NCI-H128 (cell line): ENCODE data around the gene SERPINF2.
"Not testable (repeated sequence)": the region's sequence is repeated elsewhere in the genome, so short reads cannot be mapped to it uniquely, and the experiment has no call there.

Source experiments
- DNase-seq: peaks from one replicate; lab custom pipeline; 2025; ENCODE audit not compliant: unreplicated experiment; lab: John Stamatoyannopoulos, UW

Gene SERPINF2

DNA sequence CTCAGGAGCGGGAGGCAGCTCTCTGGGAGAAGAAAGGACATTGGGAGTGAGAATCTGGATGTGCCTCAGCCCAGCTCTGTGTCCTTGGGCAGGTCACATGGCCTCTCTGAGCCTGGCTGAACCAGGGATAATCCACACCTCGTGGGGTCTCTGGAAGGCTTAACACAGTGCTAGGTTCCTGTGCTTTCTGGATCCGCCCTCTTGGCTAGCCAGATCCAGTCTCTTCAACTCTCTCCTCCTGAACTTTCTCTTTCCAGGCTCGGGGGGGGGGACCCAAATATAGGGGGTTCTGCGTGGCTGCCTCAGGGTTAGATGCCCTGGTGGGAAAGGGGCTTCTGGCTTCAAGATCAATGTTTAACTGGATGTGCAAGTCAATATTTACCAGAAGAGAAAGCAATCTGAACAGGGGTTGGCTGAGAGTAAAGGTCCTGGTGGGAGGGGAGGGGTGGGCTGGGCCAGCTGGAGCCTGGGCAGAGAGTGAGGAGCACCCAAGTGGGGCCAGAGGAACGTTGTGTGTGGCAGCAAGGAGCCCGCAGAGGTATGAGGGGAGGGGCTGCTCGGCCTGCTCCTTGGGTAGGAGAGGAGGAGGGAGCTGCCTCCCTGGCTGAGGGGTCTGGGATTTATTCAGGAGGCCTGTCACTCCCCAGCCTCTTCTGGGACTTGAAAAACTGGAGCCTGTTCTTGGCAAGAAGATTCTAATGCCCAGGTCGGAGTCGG lies at the start of gene SERPINF2:
Gene SERPINF2, plus strand, starts transcription at position 501 of the 717 bp plus-strand sequence. CDS start 2,125 bp downstream, outside the sequence.
- no peak for DNase-seq

DNA sequence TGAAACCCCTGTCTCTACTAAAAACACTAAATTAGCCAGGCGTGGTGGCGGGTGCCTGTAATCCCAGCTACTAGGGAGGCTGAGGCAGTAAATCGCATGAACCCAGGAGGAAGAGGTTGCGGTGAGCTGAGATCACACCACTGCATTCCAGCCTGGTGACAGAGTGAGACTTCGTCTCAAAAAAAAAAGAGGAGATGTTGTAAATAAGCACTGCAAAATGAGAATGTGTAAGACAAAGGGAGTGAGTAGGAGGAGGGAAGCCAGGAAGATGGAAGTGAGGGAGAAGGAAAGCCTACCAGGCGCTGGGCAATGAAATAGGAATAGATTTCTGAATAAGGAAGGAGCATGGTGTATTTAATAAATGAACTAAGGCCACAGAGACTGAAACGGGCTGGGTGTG lies 49.3 kb upstream of the SERPINF2 start:
- DNase-seq: no peak

DNA sequence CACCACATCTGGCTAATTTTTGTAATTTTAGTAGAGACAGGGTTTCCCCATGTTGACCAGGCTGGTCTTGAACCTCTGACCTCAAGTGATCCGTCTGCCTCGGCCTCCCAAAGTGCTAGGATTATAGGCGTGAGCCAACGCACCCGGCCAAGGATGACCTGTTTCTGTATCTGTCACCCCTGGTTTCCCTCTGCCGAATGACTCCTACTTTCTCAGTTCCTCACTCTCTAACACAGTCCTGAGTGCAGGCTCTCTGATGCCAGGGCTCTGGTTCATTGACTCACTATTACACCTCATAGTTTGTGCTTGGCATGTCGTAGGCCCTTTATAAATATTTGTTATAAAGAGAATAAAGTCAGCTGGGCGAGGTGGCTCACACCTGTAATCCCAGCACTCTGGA lies 47.3 kb upstream of the SERPINF2 start:
- DNase-seq: no peak

DNA sequence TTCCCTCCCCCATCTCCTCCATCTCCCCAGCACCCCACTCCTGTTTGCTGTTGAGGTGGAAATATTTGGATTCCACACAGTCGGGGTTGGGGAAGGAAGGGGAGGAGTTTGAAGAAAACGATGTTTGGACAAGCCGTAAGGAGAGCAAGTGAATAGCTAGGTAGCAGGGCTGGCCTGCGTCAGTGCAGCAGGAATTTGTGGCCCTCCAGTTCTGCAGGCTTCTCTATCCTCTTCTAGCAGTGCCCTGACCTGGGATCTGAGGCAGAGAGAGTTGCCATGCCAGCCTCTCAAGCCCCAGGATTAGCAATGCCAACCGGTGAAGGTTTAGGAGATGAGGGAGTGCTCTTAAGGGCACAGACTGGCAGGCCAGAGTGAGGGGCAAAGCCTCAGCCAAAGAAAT lies 45.0 kb upstream of the SERPINF2 start:
- no peak for DNase-seq

DNA sequence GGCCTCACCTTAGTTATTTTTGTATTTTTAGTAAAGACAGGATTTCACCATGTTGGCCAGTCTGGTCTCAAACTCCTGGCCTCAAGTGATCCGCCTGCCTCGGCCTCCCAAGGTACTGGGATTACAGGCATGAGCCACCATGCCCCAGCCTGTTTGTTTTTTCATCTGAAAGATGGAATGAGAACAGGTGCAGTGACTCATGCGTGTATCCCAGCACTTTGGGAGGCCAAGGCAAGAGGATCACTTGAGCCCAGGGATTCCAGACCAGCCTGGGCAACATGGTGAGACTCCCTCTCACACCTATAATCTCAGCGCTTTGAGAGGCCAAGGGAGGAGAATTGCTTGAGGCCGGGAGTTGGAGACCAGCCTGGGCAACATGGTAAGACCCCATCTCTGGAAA lies 42.8 kb upstream of the SERPINF2 start:
- not testable (repeated sequence) for DNase-seq

DNA sequence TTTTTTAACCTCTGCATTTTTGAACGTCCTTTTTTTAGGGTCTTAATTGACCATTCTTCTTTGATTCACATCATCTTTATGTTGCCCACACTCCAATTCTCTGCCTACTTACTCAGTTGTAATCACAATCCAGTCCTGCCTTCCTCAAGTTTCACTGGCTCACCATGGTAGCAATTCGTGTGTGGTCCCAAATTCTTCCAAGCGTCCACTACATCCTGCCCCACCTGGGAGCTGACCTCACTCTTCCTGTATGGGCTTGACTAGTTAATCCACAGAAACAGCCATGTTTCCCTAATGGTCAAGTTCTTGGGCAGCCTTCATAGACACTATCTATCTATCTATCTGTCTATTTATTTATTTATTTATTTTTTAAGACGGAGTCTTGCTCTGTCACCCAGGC lies 39.6 kb upstream of the SERPINF2 start:
- no peak for DNase-seq

DNA sequence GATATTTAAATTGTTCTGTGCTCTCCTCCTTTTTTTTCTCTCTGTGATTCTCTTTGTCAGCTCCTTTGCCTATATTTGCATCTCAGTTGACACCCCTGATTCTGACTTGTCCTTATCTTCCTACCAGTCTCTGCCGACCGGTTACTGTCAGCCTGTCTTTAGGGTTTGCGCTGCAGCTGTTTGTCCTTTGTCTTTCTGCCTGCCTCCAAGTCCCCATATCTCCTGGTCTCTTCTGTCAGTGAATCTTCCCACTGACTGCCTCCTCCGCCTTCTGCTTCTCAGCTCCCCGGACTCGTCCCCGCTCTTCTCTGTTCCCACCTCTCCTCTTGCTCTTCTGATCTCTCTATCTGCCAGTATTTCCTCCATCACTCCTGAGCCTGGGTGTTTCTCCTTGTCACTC lies 37.7 kb upstream of the SERPINF2 start:
- no peak for DNase-seq

DNA sequence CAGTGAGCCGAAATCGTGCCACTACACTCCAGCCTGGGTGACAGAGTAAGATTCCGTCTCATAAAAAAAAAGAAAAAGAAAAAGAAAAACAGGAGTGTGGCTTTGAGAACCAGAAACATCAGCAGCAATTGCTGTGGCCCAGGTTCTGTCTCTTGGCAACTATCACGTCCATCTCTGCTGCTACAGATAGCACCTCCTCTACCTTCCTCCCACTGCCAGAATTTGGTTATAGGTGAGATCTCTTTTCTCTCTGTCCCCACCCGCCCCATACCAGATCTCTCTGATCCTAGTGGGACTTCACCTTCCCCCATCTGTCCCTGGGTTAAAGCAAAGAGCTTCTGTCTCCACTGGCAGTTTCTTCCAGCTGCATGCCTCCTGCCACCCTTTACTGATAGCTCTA lies 35.6 kb upstream of the SERPINF2 start:
- DNase-seq: no peak

DNA sequence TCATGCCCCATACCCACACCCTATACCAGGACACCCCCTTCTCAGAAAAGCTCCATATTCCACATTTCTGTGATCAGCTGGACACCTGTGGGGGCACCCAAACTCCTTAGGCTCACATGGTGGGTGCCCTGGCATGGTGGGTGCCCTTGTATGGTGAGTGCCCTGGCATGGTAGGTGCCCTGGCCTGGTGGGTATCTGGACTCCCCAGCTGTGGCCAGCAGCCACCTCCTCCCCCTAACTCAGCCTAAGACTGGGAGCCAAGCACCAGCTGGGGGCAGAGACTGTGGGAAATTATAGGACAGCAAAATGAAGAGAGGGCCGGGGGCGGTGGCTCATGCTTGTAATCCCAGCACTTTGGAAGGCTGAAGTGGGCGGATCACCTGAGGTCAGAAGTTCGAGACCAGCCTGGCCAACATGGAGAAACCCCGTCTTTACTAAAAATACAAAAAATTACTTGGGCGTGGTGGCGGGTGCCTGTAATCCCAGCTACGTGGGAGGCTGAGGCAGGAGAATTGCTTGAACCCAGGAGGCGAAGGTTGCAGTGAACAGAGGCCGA lies 33.8 kb upstream of the SERPINF2 start:
- DNase-seq: not testable (repeated sequence)

DNA sequence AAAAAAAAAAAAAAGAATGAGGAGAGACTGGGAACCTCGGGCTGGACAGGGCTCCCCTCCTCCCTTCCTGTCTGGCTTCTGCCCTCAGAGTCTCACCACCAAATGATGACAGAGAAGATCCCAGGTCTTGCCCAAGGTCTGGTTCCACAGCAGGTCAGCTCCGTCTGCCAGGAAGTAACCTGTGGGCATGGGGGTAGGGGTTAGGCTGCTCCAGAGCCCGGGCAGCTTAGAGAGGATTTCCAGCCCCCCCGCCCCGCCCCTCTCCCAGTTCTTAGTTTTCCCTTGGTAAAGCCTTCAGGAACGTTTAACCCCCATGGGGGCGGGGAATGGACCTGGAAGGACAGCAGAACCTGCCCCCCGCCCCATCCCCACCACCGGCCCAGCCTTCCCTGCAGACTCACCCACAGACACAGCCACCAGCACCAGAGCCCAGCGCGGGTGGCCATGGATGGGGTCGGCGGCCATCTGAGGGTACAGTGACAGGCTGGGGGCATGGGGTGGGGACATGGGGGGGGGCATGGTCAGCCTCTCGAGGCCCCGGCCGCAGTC lies 33.2 kb upstream of the SERPINF2 start:
- no peak for DNase-seq

DNA sequence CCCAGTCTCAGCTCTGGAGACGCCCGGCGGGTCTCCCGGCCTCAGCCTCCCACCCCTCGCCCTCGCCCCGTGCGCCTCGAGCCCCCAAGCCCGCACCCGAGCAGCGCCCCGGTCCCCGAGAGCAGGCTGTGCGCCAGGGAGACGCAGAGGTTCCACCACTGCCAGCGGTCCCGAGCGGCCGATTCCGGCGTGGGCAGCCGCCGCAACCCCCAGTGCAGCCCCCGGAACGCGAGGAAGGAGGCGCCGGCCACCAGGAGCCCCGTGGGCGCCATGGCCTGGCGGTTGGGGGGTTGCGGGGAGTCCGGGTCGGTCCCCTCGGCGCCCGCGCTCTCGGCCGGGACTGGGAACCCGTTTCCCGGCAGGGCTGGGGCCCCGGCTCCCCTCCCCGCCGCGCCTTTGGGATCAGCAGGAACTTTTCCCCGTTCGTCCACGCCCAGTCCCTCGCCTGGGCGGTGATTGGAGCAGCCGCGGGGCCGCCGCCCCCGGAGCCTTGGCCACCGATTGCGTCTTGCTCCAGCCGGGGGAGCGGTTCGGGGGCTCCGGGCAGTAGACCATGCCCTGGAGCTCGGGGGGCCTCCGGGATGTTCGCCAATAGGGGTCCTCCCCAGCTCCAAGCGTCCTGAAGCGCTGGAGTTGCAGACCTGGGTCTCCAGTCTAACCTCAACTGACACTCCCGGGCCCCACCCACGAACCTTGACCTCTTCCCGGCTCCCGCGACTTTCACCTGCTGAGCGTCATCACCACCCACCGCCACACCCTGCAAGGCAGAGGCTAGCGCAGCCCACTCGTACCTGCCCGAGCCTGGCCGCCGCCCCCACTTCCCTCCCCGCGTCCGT lies 32.5 kb upstream of the SERPINF2 start, which contains the start of gene TLCD2:
Gene TLCD2, minus strand, starts transcription at position 407 of the 836 bp plus-strand sequence. Its CDS starts 135 bp downstream, at position 272.
- DNase-seq: no peak

DNA sequence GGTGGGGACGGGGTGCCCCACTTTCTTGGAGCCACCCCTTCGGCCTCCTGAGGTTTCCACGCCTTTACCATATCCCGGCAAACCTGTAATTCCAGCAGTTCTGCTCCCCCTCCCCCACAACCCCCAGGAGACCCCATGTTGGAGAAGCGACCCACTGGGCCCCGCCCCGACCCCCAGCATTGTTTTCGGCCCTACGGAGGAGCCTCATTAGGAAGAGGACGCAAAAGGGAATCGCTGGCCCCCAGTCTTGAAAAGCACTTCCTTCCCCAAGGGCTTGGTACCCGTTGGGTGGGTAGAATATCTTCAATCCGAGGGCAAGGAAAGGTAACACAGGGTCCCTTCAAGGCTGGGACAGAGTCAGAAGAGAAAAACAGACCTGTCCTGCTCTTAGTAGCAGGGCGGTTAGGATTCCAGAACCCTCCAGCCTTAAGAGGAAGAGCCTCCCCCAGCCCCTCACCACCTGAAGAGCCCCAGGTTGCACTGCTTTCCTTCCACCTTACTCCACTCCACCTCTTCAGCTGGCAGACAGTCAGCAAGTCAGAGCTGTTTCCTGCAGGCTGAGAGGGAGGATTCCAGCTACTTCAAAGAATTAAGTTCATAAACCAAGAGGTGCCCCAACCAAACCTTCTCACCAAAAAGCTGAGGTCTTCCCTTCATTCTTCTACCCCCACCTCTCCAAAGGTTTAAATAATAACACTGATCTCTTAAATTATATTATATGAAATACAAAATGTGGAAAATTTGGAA lies 31.7 kb upstream of the SERPINF2 start:
- DNase-seq: no peak

DNA sequence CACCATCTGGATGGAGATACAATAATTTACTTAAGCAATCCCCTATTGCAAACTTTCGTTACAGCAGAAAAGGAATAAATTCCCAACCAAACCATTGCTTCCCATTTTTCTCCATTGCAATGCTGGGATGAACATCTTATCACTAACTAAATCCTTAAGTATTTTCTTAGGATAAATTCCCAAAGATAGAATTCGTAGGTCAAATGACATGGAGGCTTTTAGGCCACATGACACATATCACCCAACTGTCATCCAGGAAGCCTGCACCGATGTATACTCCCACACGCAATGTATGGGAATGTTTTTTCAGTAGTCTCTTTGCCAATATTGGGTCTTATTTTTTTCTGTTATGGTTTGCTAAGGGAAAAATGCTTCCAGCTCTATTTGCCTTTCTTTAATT lies 30.9 kb upstream of the SERPINF2 start:
- DNase-seq: no peak

DNA sequence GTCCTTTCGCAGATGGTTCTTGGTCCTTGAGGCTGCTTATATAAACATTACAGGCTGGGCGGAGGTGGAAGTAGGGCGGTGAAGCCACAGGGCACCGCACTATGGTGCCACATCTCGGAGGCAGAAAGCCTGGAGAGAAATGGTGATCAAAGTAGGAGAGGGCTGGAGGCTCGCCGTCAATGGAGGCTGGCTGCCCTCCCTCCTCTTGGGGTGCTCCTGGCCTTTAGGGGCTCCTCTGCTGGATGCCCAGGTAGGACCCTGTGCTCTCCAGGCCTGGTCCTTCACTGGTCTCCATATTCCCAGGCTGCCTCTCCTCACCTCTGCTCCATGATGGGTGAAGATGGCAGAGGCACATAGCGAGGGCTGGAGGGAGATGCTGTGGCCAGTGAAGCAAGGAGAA lies 30.4 kb upstream of the SERPINF2 start:
- no peak for DNase-seq

DNA sequence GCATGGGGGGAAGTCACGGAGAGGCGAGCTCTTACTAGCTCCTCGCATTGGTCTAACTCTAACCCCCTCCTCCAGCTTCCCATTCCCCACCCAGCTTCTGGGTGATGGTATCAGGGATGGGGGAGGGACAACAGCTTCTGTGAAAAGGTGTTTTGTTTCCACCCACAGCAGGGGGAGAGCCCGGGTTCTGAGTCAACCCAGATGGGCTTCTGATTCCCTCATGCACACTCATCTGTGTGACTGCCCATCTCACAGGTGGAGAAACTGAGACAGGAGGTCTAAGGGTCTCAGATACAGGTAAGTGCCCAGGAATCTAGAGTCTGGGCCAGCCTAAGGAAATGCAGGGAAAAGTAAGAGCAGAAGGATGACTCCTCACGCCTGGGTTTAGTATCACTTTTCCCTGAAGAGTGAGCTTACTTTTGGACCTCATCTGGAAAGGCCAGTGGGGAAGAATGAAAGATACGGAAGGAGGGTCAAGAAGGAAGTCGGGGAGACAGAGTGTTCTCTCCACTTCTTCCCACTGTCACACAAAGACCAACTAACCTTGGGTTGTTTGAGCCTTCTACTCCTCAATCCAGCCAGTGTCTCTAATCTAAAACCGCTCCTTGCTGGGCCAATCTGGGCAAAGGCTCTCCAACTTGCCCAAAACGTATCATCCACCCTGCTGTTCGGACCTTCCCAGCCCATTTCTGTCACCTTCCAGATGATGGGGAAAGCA lies 29.4 kb upstream of the SERPINF2 start:
- DNase-seq: no peak

DNA sequence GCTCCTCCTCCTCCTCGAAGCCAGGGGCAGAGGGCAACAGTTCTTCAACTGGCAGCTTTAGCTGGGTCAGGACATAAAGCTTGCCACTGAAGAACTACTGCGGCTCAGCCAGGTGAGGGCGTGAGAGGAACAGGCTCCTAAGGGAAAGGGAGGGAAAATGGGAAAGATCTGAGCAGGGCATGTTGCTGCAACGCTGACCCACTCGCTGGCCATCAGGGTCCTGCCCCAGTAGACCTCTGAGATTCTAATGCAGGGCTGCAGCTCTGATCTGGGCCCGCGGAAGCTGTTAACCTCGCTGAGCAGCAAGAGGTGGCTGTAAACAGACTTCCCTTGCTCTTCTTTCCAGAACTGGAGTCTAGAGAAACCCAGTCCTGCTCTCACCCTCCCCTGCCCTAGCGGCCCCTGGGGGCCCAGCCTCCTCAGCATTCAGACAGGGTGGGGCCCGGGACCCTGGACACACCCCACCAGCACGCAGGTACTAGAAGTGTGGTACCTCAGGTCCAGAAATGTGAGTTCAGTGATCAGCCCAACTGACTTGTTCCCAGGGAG lies 28.7 kb upstream of the SERPINF2 start:
- no peak for DNase-seq

DNA sequence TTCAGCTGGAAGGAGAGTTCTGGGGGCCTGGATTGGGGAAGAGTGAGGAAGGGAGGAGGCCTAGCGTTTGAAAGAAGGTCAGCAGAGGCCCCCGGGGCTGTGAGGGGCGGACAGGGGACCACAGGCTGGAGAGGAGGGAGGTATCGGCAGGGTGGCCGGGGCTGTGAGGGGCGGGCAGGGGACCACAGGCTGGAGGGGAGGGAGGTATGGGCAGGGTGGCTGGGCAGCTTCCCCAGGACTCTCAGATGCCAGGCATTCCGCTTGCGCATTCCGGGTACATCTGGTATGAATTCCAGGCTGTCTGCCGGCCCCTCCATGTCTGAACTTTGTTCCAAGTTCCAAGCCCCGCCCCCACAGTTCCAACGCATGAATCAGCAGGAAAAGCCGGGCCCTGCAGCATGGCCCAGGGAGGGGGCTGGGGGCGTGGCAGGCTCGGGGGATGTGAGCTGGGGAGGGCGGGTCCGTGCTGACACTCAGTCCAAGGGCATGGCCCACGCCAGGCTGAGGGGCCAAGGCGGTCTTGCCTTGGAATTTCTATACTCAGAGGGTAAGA lies 28.2 kb upstream of the SERPINF2 start:
- DNase-seq: no peak

DNA sequence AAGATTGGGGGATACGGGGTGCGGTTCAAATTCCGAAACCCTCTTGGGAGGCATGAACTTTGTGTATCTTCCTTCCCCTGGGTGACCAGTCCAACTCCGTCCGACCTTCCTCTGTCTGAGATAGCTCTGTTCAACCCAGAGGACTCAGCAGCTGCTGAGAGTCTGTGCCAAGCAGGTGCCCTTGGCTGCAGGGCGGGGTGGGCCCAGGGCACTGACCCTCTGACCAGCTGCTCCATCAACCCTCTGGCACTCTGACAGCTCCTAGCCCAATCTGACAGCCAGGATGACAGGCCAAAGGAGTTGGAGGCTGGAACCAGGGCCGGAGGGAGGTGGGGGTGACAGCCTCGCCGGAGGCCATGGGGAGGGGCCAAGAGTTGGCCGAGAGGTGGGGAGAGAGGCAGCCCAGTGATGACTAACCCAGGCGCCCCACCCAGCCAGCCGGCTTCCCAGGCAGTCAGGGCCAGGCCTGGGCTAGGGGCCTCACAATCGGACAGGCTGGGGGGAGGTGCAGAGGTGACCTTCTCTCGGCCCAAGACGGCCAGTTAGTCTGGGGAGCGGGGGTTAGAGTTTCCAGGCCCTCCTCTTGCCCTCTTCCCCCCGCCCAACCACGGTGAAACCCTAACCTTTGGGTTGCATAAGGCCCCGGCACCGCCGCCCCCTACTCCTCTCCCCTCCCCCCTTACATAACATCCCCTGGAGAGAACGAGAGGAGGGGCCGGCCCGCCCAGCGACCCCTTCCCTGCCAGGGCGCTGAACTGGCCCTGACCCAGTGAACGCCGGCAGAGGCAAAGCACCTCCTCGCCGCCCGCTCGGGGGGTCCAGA lies 27.5 kb upstream of the SERPINF2 start:
- DNase-seq: no peak

DNA sequence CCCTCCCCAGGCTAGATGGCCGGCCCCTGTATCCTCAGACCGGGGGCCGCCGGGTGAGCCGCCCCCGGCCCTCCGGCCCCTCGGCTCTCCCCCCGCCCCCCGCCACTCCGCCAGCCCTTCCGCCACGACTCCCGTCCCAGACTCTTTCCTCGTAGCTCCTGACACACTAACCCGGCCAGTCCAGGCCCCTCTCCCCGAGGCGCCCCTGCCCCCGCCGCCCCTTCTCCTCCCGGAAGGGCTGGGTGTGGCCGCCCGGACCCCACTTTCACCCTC lies 26.9 kb upstream of the SERPINF2 start:
- no peak for DNase-seq
